PC-9 (cell line): Measurements from ENCODE around the gene PDK2.

Source experiments
- EZH2 ChIP-seq: fragments of 200-600 bp; sonication (generic); IDR thresholded peaks from 2 replicates; pipeline ENCODE4 v1.8.0; 2017; ENCODE audit warnings: antibody characterized with exemption, low read depth
- TF ChIP-seq, protein P1 (sequence below): fragments of 200-600 bp; sonication (generic); conservative IDR thresholded peaks from 2 replicates; pipeline ENCODE4 v1.6.1; 2017; ENCODE audit warnings: mixed run types, antibody characterized with exemption, mild to moderate bottlenecking, moderate library complexity

- no peak for TF ChIP-seq EZH2
- TF ChIP-seq, protein P1, sequence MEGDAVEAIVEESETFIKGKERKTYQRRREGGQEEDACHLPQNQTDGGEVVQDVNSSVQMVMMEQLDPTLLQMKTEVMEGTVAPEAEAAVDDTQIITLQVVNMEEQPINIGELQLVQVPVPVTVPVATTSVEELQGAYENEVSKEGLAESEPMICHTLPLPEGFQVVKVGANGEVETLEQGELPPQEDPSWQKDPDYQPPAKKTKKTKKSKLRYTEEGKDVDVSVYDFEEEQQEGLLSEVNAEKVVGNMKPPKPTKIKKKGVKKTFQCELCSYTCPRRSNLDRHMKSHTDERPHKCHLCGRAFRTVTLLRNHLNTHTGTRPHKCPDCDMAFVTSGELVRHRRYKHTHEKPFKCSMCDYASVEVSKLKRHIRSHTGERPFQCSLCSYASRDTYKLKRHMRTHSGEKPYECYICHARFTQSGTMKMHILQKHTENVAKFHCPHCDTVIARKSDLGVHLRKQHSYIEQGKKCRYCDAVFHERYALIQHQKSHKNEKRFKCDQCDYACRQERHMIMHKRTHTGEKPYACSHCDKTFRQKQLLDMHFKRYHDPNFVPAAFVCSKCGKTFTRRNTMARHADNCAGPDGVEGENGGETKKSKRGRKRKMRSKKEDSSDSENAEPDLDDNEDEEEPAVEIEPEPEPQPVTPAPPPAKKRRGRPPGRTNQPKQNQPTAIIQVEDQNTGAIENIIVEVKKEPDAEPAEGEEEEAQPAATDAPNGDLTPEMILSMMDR: no peak
Measured at GRCh38 chr17:50064253-50065001, 30.7 kb upstream of the PDK2 start.
